GM06990 (cell line): ENCODE results near the gene NRN1L.

Experiments used
- DNase-seq: peaks from one replicate; pipeline ENCODE4 v3.0.0-alpha.2; 2011; ENCODE audit not compliant: insufficient read length; ENCODE audit errors: extremely low read depth
- H3K27me3 ChIP-seq: replicated peaks from 2 replicates; pipeline ENCODE4 v1.6.0; 2011; ENCODE audit warnings: low read length; ENCODE audit not compliant: control insufficient read depth, insufficient read depth
- H3K36me3 ChIP-seq: 2 replicates; pipeline ENCODE4 v1.5.1; 2011; ENCODE audit warnings: low read length; ENCODE audit not compliant: control insufficient read depth, insufficient read depth
- H3K4me3 ChIP-seq: replicated peaks from 2 replicates; pipeline ENCODE4 v1.5.1; 2011; ENCODE audit warnings: low read depth, mild to moderate bottlenecking, control low read depth, low read length
- TF ChIP-seq, protein P1 (sequence below): IDR thresholded peaks from 2 replicates; pipeline ENCODE4 v1.5.1; 2011; ENCODE audit warnings: low read length, control low read depth, mild to moderate bottlenecking, inconsistent platforms; ENCODE audit not compliant: insufficient read depth, poor library complexity, severe bottlenecking

NRN1L gene

DNA sequence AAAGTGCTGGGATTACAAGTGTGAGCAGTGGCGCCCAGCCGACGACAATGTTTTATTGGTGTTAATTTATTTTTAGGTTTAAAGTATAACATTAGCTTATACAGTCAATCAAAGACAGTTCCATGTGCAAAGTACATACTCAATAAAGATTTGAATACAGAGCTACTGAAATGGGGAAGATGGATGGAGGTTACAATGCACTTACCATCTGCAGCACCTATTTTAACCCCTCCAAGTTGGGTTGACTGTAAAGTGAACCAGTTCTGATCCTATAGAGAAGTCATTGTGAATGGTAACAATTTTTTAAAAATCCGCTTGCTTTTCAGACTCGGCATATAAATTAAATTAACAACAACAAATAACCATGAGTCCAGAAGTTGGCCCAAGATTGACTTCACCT lies 7.7 kb downstream of the NRN1L start:
- no peaks in the 10 kb centered on the region for H3K27me3 ChIP-seq
- TF ChIP-seq, protein P1, sequence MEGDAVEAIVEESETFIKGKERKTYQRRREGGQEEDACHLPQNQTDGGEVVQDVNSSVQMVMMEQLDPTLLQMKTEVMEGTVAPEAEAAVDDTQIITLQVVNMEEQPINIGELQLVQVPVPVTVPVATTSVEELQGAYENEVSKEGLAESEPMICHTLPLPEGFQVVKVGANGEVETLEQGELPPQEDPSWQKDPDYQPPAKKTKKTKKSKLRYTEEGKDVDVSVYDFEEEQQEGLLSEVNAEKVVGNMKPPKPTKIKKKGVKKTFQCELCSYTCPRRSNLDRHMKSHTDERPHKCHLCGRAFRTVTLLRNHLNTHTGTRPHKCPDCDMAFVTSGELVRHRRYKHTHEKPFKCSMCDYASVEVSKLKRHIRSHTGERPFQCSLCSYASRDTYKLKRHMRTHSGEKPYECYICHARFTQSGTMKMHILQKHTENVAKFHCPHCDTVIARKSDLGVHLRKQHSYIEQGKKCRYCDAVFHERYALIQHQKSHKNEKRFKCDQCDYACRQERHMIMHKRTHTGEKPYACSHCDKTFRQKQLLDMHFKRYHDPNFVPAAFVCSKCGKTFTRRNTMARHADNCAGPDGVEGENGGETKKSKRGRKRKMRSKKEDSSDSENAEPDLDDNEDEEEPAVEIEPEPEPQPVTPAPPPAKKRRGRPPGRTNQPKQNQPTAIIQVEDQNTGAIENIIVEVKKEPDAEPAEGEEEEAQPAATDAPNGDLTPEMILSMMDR, result no peak
- H3K36me3 ChIP-seq, result no peaks in the 10 kb centered on the region
- DNase-seq, result no peak
- H3K4me3 ChIP-seq, result peak overlapping the region; percentile 65

- DNase-seq, result peak; percentile 92
- TF ChIP-seq, protein P1, result no peak
- Histone ChIP-seq H3K27me3 (no peaks in the 10 kb centered on the region), H3K36me3 (no peaks in the 10 kb centered on the region), H3K4me3 (peak within 1 kb of the TSS; percentile 96)
Measured at GRCh38 chr16:67892899-67893742, 8.4 kb downstream of the NRN1L start, which contains the start of gene PSKH1. Gene PSKH1, plus strand, starts transcription at chr16:67893254. Its CDS starts 15,496 bp downstream, at chr16:67908750.

- TF ChIP-seq, protein P1, result no peak
- no peaks in the 10 kb centered on the region for H3K27me3 ChIP-seq
- H3K36me3 ChIP-seq, result no peaks in the 10 kb centered on the region
- H3K4me3 ChIP-seq, result peak overlapping the region; percentile 96
- no peak for DNase-seq
Measured at GRCh38 chr16:67893743-67894399, 9.2 kb downstream of the NRN1L start.

DNA sequence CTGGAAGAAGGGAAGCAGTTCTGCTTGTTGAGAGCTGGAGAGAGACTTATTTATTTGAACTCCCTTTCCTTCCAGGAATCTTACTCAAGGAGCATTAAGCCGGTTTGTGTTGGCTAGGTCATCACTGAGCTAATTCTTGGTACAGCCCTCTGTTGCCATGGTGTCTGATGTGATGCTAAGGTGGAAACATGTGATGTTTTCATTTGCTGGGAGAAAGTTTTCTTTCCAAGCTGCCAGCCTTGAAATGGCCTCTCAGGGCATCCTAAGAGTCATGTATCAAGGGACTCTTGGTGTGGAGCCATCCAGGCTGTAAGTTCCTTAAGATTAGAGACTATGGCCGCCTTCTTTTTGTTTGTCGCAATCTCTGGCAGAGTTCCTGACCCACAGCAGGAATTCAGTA lies 12.5 kb downstream of the NRN1L start:
- no peaks in the 10 kb centered on the region for H3K27me3 ChIP-seq
- DNase-seq, result no peak
- TF ChIP-seq, protein P1, result no peak
- H3K4me3 ChIP-seq, result no peak overlapping the region
- no peaks in the 10 kb centered on the region for H3K36me3 ChIP-seq

- H3K27me3 ChIP-seq, result no peaks in the 10 kb centered on the region
- H3K4me3 ChIP-seq, result no peak overlapping the region
- no peak for DNase-seq
- TF ChIP-seq, protein P1, result no peak
- H3K36me3 ChIP-seq, result no peaks in the 10 kb centered on the region
Measured at GRCh38 chr16:67901734-67902133, 17.0 kb downstream of the NRN1L start.
